ENCODE data around the gene OR2A25. TPM values are rescaled to one million over a fixed set of nuclear protein-coding genes. Genes with fewer than 3 reads are reported as not detected.

The OR2A25 gene, protein sequence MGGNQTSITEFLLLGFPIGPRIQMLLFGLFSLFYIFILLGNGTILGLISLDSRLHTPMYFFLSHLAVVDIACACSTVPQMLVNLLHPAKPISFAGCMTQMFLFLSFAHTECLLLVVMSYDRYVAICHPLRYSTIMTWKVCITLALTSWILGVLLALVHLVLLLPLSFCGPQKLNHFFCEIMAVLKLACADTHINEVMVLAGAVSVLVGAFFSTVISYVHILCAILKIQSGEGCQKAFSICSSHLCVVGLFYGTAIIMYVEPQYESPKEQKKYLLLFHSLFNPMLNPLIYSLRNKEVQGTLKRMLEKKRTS
- not detected in 2 replicates for total RNA-seq

DNA sequence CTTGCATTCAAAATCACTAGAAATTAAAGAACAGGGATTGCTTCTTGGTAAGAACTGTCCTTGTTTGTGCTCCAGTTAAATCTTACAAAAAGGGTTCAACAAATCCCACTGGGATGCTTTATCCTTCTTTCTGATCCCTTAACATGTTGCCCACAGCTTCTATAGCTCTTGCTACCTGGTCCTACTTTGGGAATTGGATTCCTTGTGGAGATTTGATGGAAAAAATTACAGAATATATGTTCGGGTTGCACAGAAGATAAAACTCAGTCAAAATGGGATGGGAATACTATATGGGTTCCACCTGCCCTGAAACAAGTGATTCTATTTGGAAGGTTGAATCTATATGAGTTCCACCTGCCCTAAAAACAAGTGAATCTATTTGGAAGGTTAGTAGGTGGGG is at the start of gene OR2A25:
OR2A25 (plus strand) TSS at position 301 of the 400 bp plus-strand sequence. CDS start 4,409 bp downstream, outside the sequence.

DNA sequence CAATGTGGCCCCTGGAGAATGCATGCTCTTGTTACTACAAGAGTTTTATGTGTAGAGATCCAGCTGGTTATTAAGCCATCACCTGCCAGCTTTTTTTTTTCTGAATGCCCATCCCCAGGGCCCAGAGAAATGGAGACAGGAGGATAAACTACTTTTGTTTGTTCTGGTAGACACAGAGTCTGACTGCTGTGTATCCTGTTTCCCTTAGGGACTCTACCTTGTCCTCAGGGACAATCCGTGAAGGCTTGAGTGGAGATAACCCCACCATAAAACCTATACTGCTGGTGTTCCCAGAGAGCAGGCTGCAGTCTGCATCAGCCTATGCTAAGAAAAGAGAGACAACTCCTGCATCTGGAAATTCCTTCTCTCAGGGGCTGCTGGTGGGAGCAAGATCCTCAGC is 21.0 kb upstream of the OR2A25 start, which contains the start of gene OR2A5:
OR2A5 (plus strand) TSS at position 301 of the 400 bp plus-strand sequence. CDS start 1,454 bp downstream, outside the sequence.

DNA sequence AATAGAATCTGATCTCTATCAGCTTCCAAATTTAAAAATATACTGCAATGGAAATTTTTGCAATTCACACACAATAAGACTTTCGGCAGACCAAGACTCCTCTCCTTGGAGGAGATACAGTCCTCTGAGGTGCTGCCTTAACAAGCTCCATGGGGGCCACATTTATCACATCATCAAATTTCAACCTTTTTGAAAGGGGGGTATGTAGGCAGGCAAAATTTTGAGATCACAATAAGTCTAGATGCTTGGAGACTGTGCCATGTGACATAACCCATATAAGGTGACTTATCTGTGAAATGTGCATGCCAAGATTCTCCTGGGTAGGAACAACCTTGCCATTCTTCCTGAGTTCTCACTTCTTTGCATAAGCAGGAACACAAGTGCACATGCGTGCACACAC is 16.4 kb downstream of the OR2A25 start, which contains the start of gene OR2A12:
OR2A12 (plus strand) TSS at position 301 of the 400 bp plus-strand sequence. CDS start 8,830 bp downstream, outside the sequence.

DNA sequence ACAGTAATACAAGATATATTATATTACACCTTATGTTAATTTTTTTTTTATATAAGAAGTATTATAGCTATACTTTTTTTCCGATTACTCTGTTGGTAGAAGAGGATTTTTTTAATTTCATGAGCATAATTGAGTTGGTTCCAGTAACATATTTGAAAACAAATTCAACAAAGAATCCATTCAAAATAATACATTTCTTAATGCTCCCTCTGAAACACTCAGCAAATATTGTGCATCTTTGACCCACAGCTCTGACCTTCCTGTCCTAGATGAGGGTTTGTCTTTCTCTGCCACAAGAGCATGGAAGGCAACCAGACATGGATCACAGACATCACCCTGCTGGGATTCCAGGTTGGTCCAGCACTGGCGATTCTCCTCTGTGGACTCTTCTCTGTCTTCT is 39.7 kb downstream of the OR2A25 start, which contains the start of gene OR2A2:
OR2A2 (plus strand) TSS at position 301 of the 400 bp plus-strand sequence; CDS start at position 301, 0 bp downstream.

DNA sequence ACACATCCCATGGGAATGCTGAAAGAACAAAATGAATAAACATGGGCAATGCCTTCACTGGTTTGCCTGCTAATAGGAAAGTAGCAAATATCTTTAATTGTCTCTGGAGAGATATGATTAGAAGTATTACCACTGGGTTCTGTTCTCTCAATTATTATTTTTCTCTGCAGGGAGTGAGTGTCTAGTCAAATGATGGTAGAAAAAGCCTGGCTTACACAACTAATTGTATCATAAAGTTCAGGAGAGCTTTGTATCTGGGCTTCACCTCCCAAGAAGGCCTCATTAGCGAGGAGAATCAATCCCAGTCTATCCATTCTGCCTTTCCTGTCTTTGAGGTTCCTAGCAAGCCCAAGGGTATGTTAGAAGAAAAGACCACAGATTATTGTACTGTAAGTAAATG is 53.3 kb downstream of the OR2A25 start, which contains the start of gene OR2A14:
OR2A14 (plus strand) TSS at position 301 of the 400 bp plus-strand sequence. CDS start 5,937 bp downstream, outside the sequence.

Other genes starting within 250 kb of the OR2A25 start
- 29.7 and 32.7 TPM in 2 replicates for gene TCAF1, start 167.6 kb upstream of the OR2A25 start, total RNA-seq
- gene OR2F2, start 134.6 kb upstream of the OR2A25 start, total RNA-seq = not detected in 2 replicates
- gene OR2F1, start 115.0 kb upstream of the OR2A25 start, total RNA-seq = not detected in 2 replicates
- gene OR6B1, start 69.5 kb upstream of the OR2A25 start, total RNA-seq = not detected in 2 replicates
- not detected in 2 replicates for gene OR2A5, start 20.9 kb upstream of the OR2A25 start, total RNA-seq
- not detected in 2 replicates for gene OR2A12, start 16.5 kb downstream of the OR2A25 start, total RNA-seq
- not detected in 2 replicates for gene OR2A2, start 39.8 kb downstream of the OR2A25 start, total RNA-seq
- gene OR2A14, start 53.4 kb downstream of the OR2A25 start, total RNA-seq = not detected in 2 replicates
- gene CTAGE4, start 113.7 kb downstream of the OR2A25 start, total RNA-seq = 1.4 and 1.5 TPM in 2 replicates
- gene ARHGEF35, start 126.0 kb downstream of the OR2A25 start, total RNA-seq = 4.0 and 7.8 TPM in 2 replicates
- gene OR2A42, start 169.8 kb downstream of the OR2A25 start, total RNA-seq = not detected in 2 replicates
- gene OR2A7, start 195.0 kb downstream of the OR2A25 start, total RNA-seq = 2.5 and 2.7 TPM in 2 replicates
- 0.51 and 1.1 TPM in 2 replicates for gene CTAGE8, start 199.5 kb downstream of the OR2A25 start, total RNA-seq
- gene OR2A1, start 242.6 kb downstream of the OR2A25 start, total RNA-seq = not detected in 2 replicates

Measured in airway epithelial cell (primary cell).